Measurements from ENCODE around the gene CERT1.

CERT1 gene

GRCh38 chr5:75546830-75547229 is 35.4 kb upstream of the CERT1 start:
- CTCF ChIA-PET, result no interaction called here
- no peak overlapping the region for H3K4me3 ChIP-seq (ENCODE audit: low read depth, low read length)
- no peaks in the 10 kb centered on the region for H3K4me1 ChIP-seq (ENCODE audit: control insufficient read depth, insufficient read depth, low read length)
- H3K36me3 ChIP-seq (ENCODE audit: control insufficient read depth in 2 of 2, insufficient read depth in 1 of 2, low read length in 2 of 2), result peaks cover 3 to 9% of the 10 kb centered on the region in 2 experiments; a peak in 2 of 3 replicates
- POLR2A ChIA-PET, result no interaction called here
- no peak for TF ChIP-seq ZNF514 (tag by site-specific recombination; IDR thresholded peaks at IDR 0.05)
- TF ChIP-seq HOXD13 (CRISPR knock-in tag; IDR thresholded peaks at IDR 0.05; ENCODE audit: borderline replicate concordance), result no peak
- no peak for TF ChIP-seq ZSCAN16 (tag by site-specific recombination; IDR thresholded peaks at IDR 0.05)
- TF ChIP-seq ZBTB11 (tag by site-specific recombination; conservative IDR thresholded peaks at IDR 0.05; ENCODE audit: low read depth), result no peak
- TF ChIP-seq ZNF184 (tag by site-specific recombination; IDR thresholded peaks at IDR 0.05), result no peak
- TF ChIP-seq ZNF747 (tag by site-specific recombination; IDR thresholded peaks at IDR 0.05), result no peak
- no peak for TF ChIP-seq ZNF311 (tag by site-specific recombination; IDR thresholded peaks at IDR 0.05; ENCODE audit: borderline replicate concordance)
- no peak for TF ChIP-seq ZNF704 (tag by site-specific recombination; IDR thresholded peaks at IDR 0.05)
- TF ChIP-seq ZNF157 (tag by site-specific recombination; IDR thresholded peaks at IDR 0.05), result no peak
- TF ChIP-seq ZNF776 (tag by site-specific recombination; IDR thresholded peaks at IDR 0.05; ENCODE audit: borderline replicate concordance), result no peak
- no peak for TF ChIP-seq ELK4 (IDR thresholded peaks at IDR 0.05; ENCODE audit: borderline replicate concordance, low read depth, low read length)
- TF ChIP-seq ZNF664 (tag by site-specific recombination; IDR thresholded peaks at IDR 0.05), result no peak
- no peak for TF ChIP-seq ZFP37 (tag by site-specific recombination; IDR thresholded peaks at IDR 0.05)
- TF ChIP-seq ZNF692 (tag by site-specific recombination; IDR thresholded peaks at IDR 0.05), result no peak
- no peak for TF ChIP-seq ZNF433 (tag by site-specific recombination; IDR thresholded peaks at IDR 0.05; ENCODE audit: low read depth)
- TF ChIP-seq ZNF366 (tag by site-specific recombination; conservative IDR thresholded peaks at IDR 0.05), result no peak
- H3K27ac ChIP-seq (ENCODE audit: extremely low read depth, low read depth, low read length), result no peak overlapping the region
- no peaks in the 10 kb centered on the region for H3K9me3 ChIP-seq (ENCODE audit: control insufficient read depth, insufficient read depth, low read depth, low read length)

- Histone ChIP-seq H3K27ac (ENCODE audit: extremely low read depth, low read depth, low read length) (no peak overlapping the region), H3K4me3 (ENCODE audit: low read depth, low read length) (no peak overlapping the region), H3K36me3 (ENCODE audit: control insufficient read depth in 2 of 2, insufficient read depth in 1 of 2, low read length in 2 of 2) (peaks cover 0 to 9% of the 10 kb centered on the region in 2 experiments; a peak in 1 of 3 replicates), H3K9me3 (ENCODE audit: control insufficient read depth, insufficient read depth, low read depth, low read length) (no peaks in the 10 kb centered on the region), H3K4me1 (ENCODE audit: control insufficient read depth, insufficient read depth, low read length) (no peaks in the 10 kb centered on the region)
- no peak for TF ChIP-seq ZNF302 (tag by site-specific recombination; IDR thresholded peaks at IDR 0.05; ENCODE audit: low read depth)
- ChIA-PET CTCF (no interaction called here), POLR2A (no interaction called here)
These were observed 33.7 kb upstream of the CERT1 start for GRCh38 chr5:75545131-75545530.

All from HEK293 (cell line).